ENCODE data around the gene RABGAP1L. TPM values are rescaled to one million over a fixed set of nuclear protein-coding genes. Genes with fewer than 3 reads are reported as not detected.

Gene RABGAP1L
- total and polyA plus RNA-seq, 2 of the 4 experiments (the other 2 are of a cell fraction) = 7.9 to 26.7 TPM

DNA sequence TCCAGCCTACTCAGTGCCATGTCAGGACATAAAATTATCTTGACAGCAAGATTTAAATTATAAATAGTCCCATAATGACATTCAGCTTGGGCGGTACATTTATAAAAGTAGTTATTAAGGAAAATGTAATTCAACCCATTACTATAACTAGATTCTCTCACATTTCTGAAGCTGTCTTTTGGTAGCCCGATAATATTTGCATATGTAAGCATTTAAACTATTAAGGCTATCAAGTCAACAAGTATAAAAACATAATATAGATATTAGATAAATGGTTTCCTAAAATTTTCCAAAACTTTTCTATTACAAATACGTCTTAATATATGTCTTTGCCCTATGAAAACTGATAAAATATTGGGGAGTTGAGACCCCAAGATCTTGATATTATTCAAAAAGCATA is 266.8 kb downstream of the RABGAP1L start:
- POLR2A ChIA-PET (ENCODE audit: unreplicated experiment) = no interaction called here
- Histone ChIP-seq H3K9ac (ENCODE audit: low read depth, low read length) (no peak overlapping the region), H3K4me1 (ENCODE audit: control insufficient read depth, insufficient read depth, low read length) (no peaks in the 10 kb centered on the region), H3K9me3 (ENCODE audit: control insufficient read depth, insufficient read depth, low read length) (no peaks in the 10 kb centered on the region), H3K4me3 (ENCODE audit: insufficient read depth, low read depth, low read length) (no peak overlapping the region), H3K79me1 (ENCODE audit: low read depth in 1 of 2, low read length in 2 of 2) (no peaks in the 10 kb centered on the region), H3K18ac (ENCODE audit: low read depth, low read length) (no peak overlapping the region), H3K9me1 (ENCODE audit: insufficient read depth, low read length) (no peaks in the 10 kb centered on the region), H3K4me2 (ENCODE audit: low read depth, low read length) (no peak overlapping the region), H4K20me1 (ENCODE audit: insufficient read depth, low read length) (no peaks in the 10 kb centered on the region), H2AK9ac (replicated peaks; ENCODE audit: low read depth, low read length, poor library complexity) (no peak overlapping the region), H2BK5ac (ENCODE audit: low read depth, low read length, poor library complexity, severe bottlenecking) (no peak overlapping the region), H3K27ac (ENCODE audit: insufficient read depth, low read length) (no peak overlapping the region), H2BK20ac (ENCODE audit: low read depth, low read length) (no peak overlapping the region), H4K91ac (ENCODE audit: insufficient read depth, low read depth, low read length) (no peak overlapping the region), H2AFZ (replicated peaks; ENCODE audit: low read length, poor library complexity) (no peak overlapping the region), H2AK5ac (ENCODE audit: low read depth, low read length) (no peak overlapping the region), H3K56ac (ENCODE audit: extremely low read depth, insufficient read depth, low read length) (no peak overlapping the region), H3K14ac (replicated peaks; ENCODE audit: low read depth, low read length) (no peak overlapping the region), H3K23ac (ENCODE audit: low read depth, low read length) (no peak overlapping the region), H3K4ac (ENCODE audit: low read depth, low read length) (no peak overlapping the region), H3K36me3 (ENCODE audit: control insufficient read depth, insufficient read depth, low read length) (no peaks in the 10 kb centered on the region), H2BK120ac (ENCODE audit: low read depth, low read length) (no peak overlapping the region), H4K8ac (ENCODE audit: low read depth in 2 of 2, low read length in 2 of 2) (no peak overlapping the region), H3K27me3 (ENCODE audit: control insufficient read depth, insufficient read depth, low read length) (no peaks in the 10 kb centered on the region), H4K5ac (ENCODE audit: low read depth, low read length) (no peak overlapping the region), H2BK15ac (ENCODE audit: low read depth, low read length) (no peak overlapping the region)
- ATAC-seq (ENCODE audit: low read depth) = no peak
- CTCF ChIA-PET = no interaction called here
- TF ChIP-seq MAFK (IDR thresholded peaks at IDR 0.05; ENCODE audit: low read depth, low read length) = peak; percentile 86
- TF ChIP-seq SMC3 (IDR thresholded peaks at IDR 0.05; ENCODE audit: low read depth, low read length) = no peak
- BruUV-seq (replicated peaks) = no TSS peak
- intact Hi-C loops (cut with micrococcal nuclease) (no loop called here), in situ Hi-C loops (cut with MboI; ENCODE audit: low sequenced_read_pairs) (no loop called here), dilution Hi-C loops (cut with HindIII; ENCODE audit: low sequenced_read_pairs, unreplicated experiment) (no loop called here)
- no peak for DNase-seq
- WGBS, 2 experiments (ENCODE audit: extremely low coverage in 2 of 2, insufficient read length in 1 of 2) = no CpG with 5 or more reads among the region's 3 CpGs
